H1 (cell line): ENCODE data around the gene UBC. TPM values are rescaled to one million over a fixed set of nuclear protein-coding genes. Genes with fewer than 3 reads are reported as not detected.

Experiments
- CTCF ChIA-PET: fragments of 300-600 bp; sonication (Branson Sonifier 250); formaldehyde crosslinking; loops from one replicate; lab custom pipeline; 2021; ENCODE audit not compliant: partially characterized antibody; lab: Charles Lee
- POLR2A ChIA-PET: fragments of 300-600 bp; sonication (Branson Sonifier 250); formaldehyde crosslinking; loops from one replicate; lab custom pipeline; 2021; ENCODE audit warnings: inconsistent platforms; ENCODE audit not compliant: partially characterized antibody; lab: Charles Lee
- DNase-seq, 2 experiments: peaks; one replicate each; pipeline versions ENCODE4 v3.0.0 to v3.0.0-alpha.2; 2010 to 2022; ENCODE audit warnings: low spot score in 2 of 2, low read depth in 1 of 2, mixed read lengths in 1 of 2
- FAIRE-seq: peaks from 2 replicates; lab custom pipeline; 2011; peaks lifted over from hg19 to GRCh38; lab: Jason Lieb, UNC
- H2AFZ ChIP-seq: 2 replicates; pipeline ENCODE4 v1.8.1; 2012; ENCODE audit warnings: low read length, inconsistent platforms
- H2AK5ac ChIP-seq: 2 replicates; pipeline ENCODE4 v1.6.1; 2013; ENCODE audit warnings: low read depth, low read length
- H2BK120ac ChIP-seq: replicated peaks from 2 replicates; pipeline ENCODE3; 2013; ENCODE audit warnings: low read depth, low read length, inconsistent platforms
- H2BK12ac ChIP-seq: 2 replicates; pipeline ENCODE4 v1.6.1; 2013; ENCODE audit warnings: low read depth, low read length
- H2BK15ac ChIP-seq: 2 replicates; pipeline ENCODE4 v1.6.1; 2013; ENCODE audit warnings: low read length
- H2BK20ac ChIP-seq: 2 replicates; pipeline ENCODE4 v1.6.1; 2013; ENCODE audit warnings: low read length
- H2BK5ac ChIP-seq: 2 replicates; pipeline ENCODE4 v1.6.1; 2013; ENCODE audit warnings: low read depth, low read length
- H3K14ac ChIP-seq: 2 replicates; pipeline ENCODE4 v1.6.1; 2013; ENCODE audit warnings: inconsistent platforms; ENCODE audit not compliant: insufficient read length
- H3K18ac ChIP-seq: 2 replicates; pipeline ENCODE4 v1.6.1; 2013; ENCODE audit warnings: low read length; ENCODE audit errors: extremely low read depth
- H3K23ac ChIP-seq: 2 replicates; pipeline ENCODE4 v1.6.1; 2013; ENCODE audit warnings: inconsistent platforms; ENCODE audit not compliant: insufficient read length
- H3K23me2 ChIP-seq: 2 replicates; pipeline ENCODE4 v1.6.1; 2013; ENCODE audit warnings: low read depth, low read length
- H3K27ac ChIP-seq: 2 replicates; pipeline ENCODE4 v1.6.1; 2011; ENCODE audit warnings: low read depth, low read length, inconsistent platforms
- H3K27me3 ChIP-seq, 4 experiments: replicated peaks in 1 of 4; 1 replicate in 1 of 4; 2 replicates in 3 of 4; pipeline versions ENCODE4 v1.6.1 to v1.8.1; 2011 to 2013; ENCODE audit warnings: low read length in 3 of 4, mild to moderate bottlenecking in 3 of 4, inconsistent platforms in 2 of 4, mixed read lengths in 2 of 4, moderate library complexity in 1 of 4; ENCODE audit not compliant: control insufficient read depth in 3 of 4, insufficient read depth in 3 of 4; ENCODE audit errors: extremely low read depth in 1 of 4
- H3K36me3 ChIP-seq, 4 experiments: 2 replicates each; pipeline versions ENCODE4 v1.6.1 to v1.8.1; 2011 to 2013; ENCODE audit warnings: mild to moderate bottlenecking in 4 of 4, low read length in 3 of 4, moderate library complexity in 2 of 4, control low read depth in 1 of 4, inconsistent platforms in 1 of 4; ENCODE audit not compliant: insufficient read depth in 4 of 4, control insufficient read depth in 2 of 4
- H3K4ac ChIP-seq: replicated peaks from 2 replicates; pipeline ENCODE3; 2013; ENCODE audit warnings: low read length, low read depth, mixed read lengths, inconsistent platforms; ENCODE audit not compliant: insufficient read length
- H3K4me1 ChIP-seq, 4 experiments: replicated peaks in 1 of 4; 1 replicate in 1 of 4; 2 replicates in 3 of 4; pipeline versions ENCODE4 v1.6.1 to v1.8.1; 2011 to 2013; ENCODE audit warnings: low read length in 3 of 4, inconsistent platforms in 2 of 4, mixed read lengths in 1 of 4; ENCODE audit not compliant: insufficient read depth in 4 of 4, control insufficient read depth in 3 of 4
- H3K4me2 ChIP-seq, 2 experiments: 2 replicates each; pipeline versions ENCODE4 v1.6.1 to v1.8.1; 2011 to 2013; ENCODE audit warnings: low read depth in 2 of 2, low read length in 2 of 2, control low read depth in 1 of 2, inconsistent platforms in 1 of 2, mild to moderate bottlenecking in 1 of 2; ENCODE audit not compliant: insufficient read depth in 1 of 2
- H3K4me3 ChIP-seq, 4 experiments: fragments of 200-600, 300-600 bp in 1 of 4; sonication (generic), shearing (Covaris generic), sonication (Bioruptor Twin) in 1 of 4; 2 replicates each; pipeline versions ENCODE4 v1.5.1 to v1.8.1; 2011 to 2016; ENCODE audit warnings: low read length in 4 of 4, low read depth in 3 of 4, control low read depth in 2 of 4, inconsistent platforms in 2 of 4, mild to moderate bottlenecking in 2 of 4, mixed read lengths in 1 of 4, moderate library complexity in 1 of 4; ENCODE audit not compliant: insufficient read depth in 2 of 4; ENCODE audit errors: extremely low read depth in 1 of 4
- H3K56ac ChIP-seq: replicated peaks from 2 replicates; pipeline ENCODE3; 2013; ENCODE audit warnings: low read depth, mild to moderate bottlenecking, mixed read lengths, low read length, inconsistent platforms; ENCODE audit not compliant: insufficient read length
- H3K79me1 ChIP-seq: 2 replicates; pipeline ENCODE4 v1.6.1; 2013; ENCODE audit warnings: low read depth, low read length, control low read depth
- H3K79me2 ChIP-seq, 2 experiments: 2 replicates each; pipeline versions ENCODE4 v1.6.1 to v1.8.1; 2012 to 2013; ENCODE audit warnings: low read length in 2 of 2, mild to moderate bottlenecking in 2 of 2, inconsistent platforms in 1 of 2; ENCODE audit not compliant: insufficient read depth in 2 of 2, control insufficient read depth in 1 of 2
- H3K9ac ChIP-seq, 4 experiments: replicated peaks in 1 of 4; 1 replicate in 1 of 4; 2 replicates in 3 of 4; pipeline versions ENCODE4 v1.6.1 to v1.8.1; 2011 to 2013; ENCODE audit warnings: low read depth in 3 of 4, low read length in 3 of 4, control low read depth in 2 of 4, mild to moderate bottlenecking in 2 of 4, moderate library complexity in 2 of 4, inconsistent platforms in 1 of 4; ENCODE audit errors: extremely low read depth in 1 of 4
- H3K9me3 ChIP-seq, 2 experiments: 2 replicates each; pipeline versions ENCODE4 v1.6.1 to v1.8.1; 2012 to 2013; ENCODE audit warnings: mild to moderate bottlenecking in 2 of 2, moderate library complexity in 2 of 2, control low read depth in 1 of 2, inconsistent platforms in 1 of 2, low read depth in 1 of 2, low read length in 1 of 2, mixed read lengths in 1 of 2; ENCODE audit not compliant: insufficient read depth in 2 of 2
- H4K20me1 ChIP-seq, 2 experiments: replicated peaks in 1 of 2; 2 replicates each; pipeline versions ENCODE3 to v1.8.1; 2011 to 2013; ENCODE audit warnings: inconsistent platforms in 2 of 2, low read length in 2 of 2, mild to moderate bottlenecking in 1 of 2; ENCODE audit not compliant: insufficient read depth in 2 of 2, control insufficient read depth in 1 of 2
- H4K5ac ChIP-seq: 2 replicates; pipeline ENCODE4 v1.6.1; 2013; ENCODE audit warnings: low read length, low read depth, mixed read lengths, inconsistent platforms; ENCODE audit not compliant: insufficient read length
- H4K8ac ChIP-seq: 2 replicates; pipeline ENCODE4 v1.8.0; 2013; ENCODE audit warnings: mild to moderate bottlenecking, moderate library complexity, low read length, inconsistent platforms; ENCODE audit not compliant: insufficient read depth; ENCODE audit errors: extremely low read depth
- H4K91ac ChIP-seq: replicated peaks from 2 replicates; pipeline ENCODE3; 2013; ENCODE audit warnings: low read length, mixed read lengths, inconsistent platforms; ENCODE audit not compliant: insufficient read length
- EZH2 ChIP-seq: fragments of 200-600 bp; sonication (generic); IDR thresholded peaks from 2 replicates; pipeline ENCODE4 v1.7.1; 2012; ENCODE audit warnings: low read depth, mild to moderate bottlenecking, moderate library complexity, low read length, inconsistent platforms; ENCODE audit not compliant: severe bottlenecking
- GTF2F1 ChIP-seq: IDR thresholded peaks from 2 replicates; pipeline ENCODE4 v1.6.1; 2012; ENCODE audit warnings: low read depth, low read length, improper control_type of control experiment, borderline replicate concordance
- POLR2A ChIP-seq, 2 experiments: IDR thresholded peaks; 1 replicate in 1 of 2; 2 replicates in 1 of 2; pipeline ENCODE4 v1.6.1; 2011; ENCODE audit warnings: low read depth in 2 of 2, low read length in 2 of 2, mild to moderate bottlenecking in 2 of 2; ENCODE audit errors: control extremely low read depth in 1 of 2
- SIN3A ChIP-seq, 2 experiments: IDR thresholded peaks in 1 of 2; conservative IDR thresholded peaks in 1 of 2; 2 replicates each; pipeline ENCODE4 v1.6.1; 2011 to 2012; ENCODE audit warnings: low read length in 2 of 2, improper control_type of control experiment in 1 of 2, low read depth in 1 of 2, mild to moderate bottlenecking in 1 of 2
- SP2 ChIP-seq: IDR thresholded peaks from 2 replicates; pipeline ENCODE4 v1.6.1; 2012; ENCODE audit warnings: mild to moderate bottlenecking, low read length, inconsistent platforms
- TAF1 ChIP-seq: IDR thresholded peaks from 2 replicates; pipeline ENCODE4 v1.6.1; 2011; ENCODE audit warnings: mild to moderate bottlenecking, low read depth, low read length
- TBP ChIP-seq: IDR thresholded peaks from 2 replicates; pipeline ENCODE4 v1.6.1; 2011; ENCODE audit warnings: low read depth, low read length, improper control_type of control experiment
- TCF12 ChIP-seq: IDR thresholded peaks from 2 replicates; pipeline ENCODE4 v1.6.1; 2011; ENCODE audit warnings: low read depth, mild to moderate bottlenecking, low read length
- WGBS, 2 experiments: shearing (Covaris generic) in 1 of 2; methylation state at CpG; one replicate each; pipeline versions ENCODE4 v1.1.6 to v1.1.7; 2013 to 2015; ENCODE audit warnings: low lambda C conversion rate in 2 of 2, mixed read lengths in 2 of 2, inconsistent platforms in 1 of 2, low coverage in 1 of 2, missing lambda C conversion rate in 1 of 2; ENCODE audit not compliant: insufficient replicate concordance in 2 of 2, insufficient coverage in 1 of 2, insufficient read length in 1 of 2; ENCODE audit errors: extremely low coverage in 1 of 2, missing lambda C conversion rate in 1 of 2; 5-methylcytosine and 5-hydroxymethylcytosine counted together
- polyA plus RNA-seq, 7 experiments: library from polyadenylated mRNA; depleted of rRNA in 3 of 7; stranded (reverse) in 5 of 7; unstranded in 2 of 7; fragments of >200 nt in 5 of 7; fragments of 200-250 nt in 2 of 7; gene quantifications; 1 replicate in 5 of 7; 2 replicates in 1 of 7; 4 replicates in 1 of 7; pipeline versions ENCODE4 v1.2.1 to v1.2.3, GENCODE V29; 2011 to 2013; ENCODE audit warnings: missing spikeins in 2 of 7, mixed read lengths in 2 of 7
- total RNA-seq: library from RNA; stranded (reverse); fragmentation: NEBNext Ultra II Directional; extraction: Animal tissue kit (Norgen Biotek cat#: 25700); gene quantifications from 2 replicates; pipeline ENCODE4 v1.2.1, GENCODE V29; 2021

Gene UBC
- total and polyA plus RNA-seq, 2 of the 8 experiments (the other 6 are each of a cell fraction or from before 2014, with no cell fraction given) = 559 to 749 TPM

DNA sequence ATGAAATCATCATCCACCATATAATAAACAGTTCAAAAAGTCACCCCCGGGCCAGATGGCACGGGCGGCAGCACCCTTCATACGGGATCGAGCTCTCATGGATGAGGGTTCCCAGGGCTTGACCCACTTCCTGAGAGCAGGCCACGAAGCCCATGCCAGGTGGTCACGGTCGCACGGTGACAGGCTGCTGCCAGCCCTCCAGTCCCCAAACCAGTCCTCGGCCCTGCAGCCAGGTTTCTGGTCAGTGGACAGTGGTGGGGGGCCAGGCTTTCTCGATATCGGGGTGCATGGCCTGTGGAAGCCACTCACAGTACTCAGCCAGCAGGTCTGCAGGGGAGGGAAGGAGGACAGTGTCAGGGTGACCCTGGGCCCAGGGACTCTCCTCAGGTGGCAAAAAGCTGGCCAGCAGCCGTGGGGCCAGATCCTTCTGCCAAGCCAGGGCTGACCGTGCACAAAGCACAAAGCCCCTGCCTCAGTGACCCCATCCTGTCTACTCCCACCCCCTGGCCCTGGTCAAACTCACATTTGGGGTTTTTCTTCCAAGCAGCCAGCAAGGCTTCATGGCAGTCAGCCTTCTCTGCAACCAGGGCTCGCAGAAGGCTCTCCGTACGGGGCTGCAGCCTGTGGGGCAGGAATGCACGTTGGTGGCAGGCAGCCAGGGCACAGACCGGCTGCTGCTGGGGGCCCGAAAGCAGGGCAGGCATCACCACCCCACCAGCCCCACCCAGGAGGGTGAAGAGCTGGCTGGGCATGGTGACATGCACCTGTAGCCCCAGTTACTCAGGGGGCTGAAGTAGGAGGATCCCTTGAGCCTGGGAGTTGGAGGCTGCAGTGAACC, 33.3 kb upstream of the UBC start:
- Histone ChIP-seq H3K79me1 (no peaks in the 10 kb centered on the region; the same call in 1 of the 2 replicates), H3K9me3 (no peaks in the 10 kb centered on the region), H3K56ac (no peak overlapping the region), H4K20me1 (peaks cover 0 to 3% of the 10 kb centered on the region in 2 experiments), H4K8ac (no peak overlapping the region), H3K4me3 (no peak overlapping the region), H2BK15ac (no peak overlapping the region), H2BK5ac (no peak overlapping the region), H3K79me2 (no peaks in the 10 kb centered on the region), H2AFZ (no peak overlapping the region), H2BK120ac (no peak overlapping the region), H4K91ac (no peak overlapping the region), H2BK12ac (no peak overlapping the region), H3K4me1 (no peaks in the 10 kb centered on the region), H2BK20ac (no peak overlapping the region), H3K18ac (no peak overlapping the region), H3K23me2 (no peaks in the 10 kb centered on the region), H3K36me3 (peaks cover 14 to 36% (median 29%) of the 10 kb centered on the region in 4 experiments), H3K27me3 (no peaks in the 10 kb centered on the region), H3K4ac (no peak overlapping the region), H3K23ac (no peak overlapping the region), H3K14ac (no peak overlapping the region), H2AK5ac (no peak overlapping the region), H3K4me2 (no peak overlapping the region), H3K9ac (no peak overlapping the region), H4K5ac (no peak overlapping the region), H3K27ac (no peak overlapping the region)
- CTCF ChIA-PET = interaction anchor here (0.7 kb wide), 1 partner anchor 591 kb away, joined by 3 read pairs; no protein-coding TSS in a partner anchor
- FAIRE-seq = no peak
- POLR2A ChIA-PET = interaction anchor here (1.0 to 2.4 kb wide), 3 partner anchors 11 to 22 kb away, joined by 3 to 6 read pairs (median 5); no protein-coding TSS in a partner anchor
- WGBS, 2 experiments = 97% methylated on average over 20 of the region's 20 CpGs; no CpG with 5 or more reads in 1 of the 2 experiments
- no peak for DNase-seq
- no peak for TF ChIP-seq TCF12
- no peak for TF ChIP-seq POLR2A (IDR thresholded peaks at IDR 0.05; ENCODE audit: control extremely low read depth in 1 of 2, low read depth in 2 of 2, low read length in 2 of 2)
- TF ChIP-seq TAF1 = no peak
- no peak for TF ChIP-seq SIN3A (conservative IDR thresholded peaks at IDR 0.05 in 1 of 2, IDR thresholded peaks at IDR 0.05 in 1 of 2; ENCODE audit: low read depth in 1 of 2, low read length in 2 of 2)
- no peak for TF ChIP-seq TBP
- TF ChIP-seq SP2 = no peak
- TF ChIP-seq EZH2 = no peak
- TF ChIP-seq GTF2F1 = no peak
